CD4-positive, alpha-beta T cell (primary cell): ENCODE measurements around the gene ZBTB20. TPM values are rescaled to one million over a fixed set of nuclear protein-coding genes. Genes with fewer than 3 reads are reported as not detected.

ENCODE experiments used
- ATAC-seq: fragments of 200-7000 bp; cut with Tn5 transposase; one replicate; pipeline ENCODE4 v1.10.0; 2022; ENCODE audit warnings: mild to moderate bottlenecking; ENCODE audit not compliant: poor library complexity
- CTCF ChIA-PET: fragments of 350-600 bp; sonication (Branson Sonifier 250); formaldehyde crosslinking; loops from one replicate; lab custom pipeline; 2021; ENCODE audit warnings: antibody characterized with exemption, inconsistent platforms; lab: Charles Lee
- POLR2A ChIA-PET: fragments of 350-600 bp; sonication (Branson Sonifier 250); formaldehyde crosslinking; loops from one replicate; lab custom pipeline; 2021; ENCODE audit warnings: antibody characterized with exemption, inconsistent platforms; lab: Charles Lee
- DNase-seq, 14 experiments: peaks; one replicate each; pipeline ENCODE4 v3.0.0-alpha.2; 2013 to 2020; ENCODE audit warnings: mixed read lengths in 2 of 14
- H3K27ac ChIP-seq, 2 donors: one replicate each; pipeline versions ENCODE4 v1.5.1 to v1.7.0; 2013; ENCODE audit warnings: low read length in 2 of 2, low read depth in 1 of 2, mild to moderate bottlenecking in 1 of 2
- H3K27me3 ChIP-seq, 2 experiments: 1 replicate in 1 of 2; 2 replicates in 1 of 2; pipeline versions ENCODE4 v1.6.1 to v1.7.0; 2013; ENCODE audit warnings: low read length in 2 of 2, control low read depth in 1 of 2, mild to moderate bottlenecking in 1 of 2, moderate library complexity in 1 of 2; ENCODE audit not compliant: insufficient read depth in 2 of 2, control insufficient read depth in 1 of 2
- H3K36me3 ChIP-seq: one replicate; pipeline ENCODE4 v1.6.1; 2013; ENCODE audit warnings: low read length, control low read depth; ENCODE audit not compliant: insufficient read depth
- H3K4me1 ChIP-seq: one replicate; pipeline ENCODE4 v1.6.1; 2013; ENCODE audit warnings: low read length, control low read depth; ENCODE audit not compliant: insufficient read depth
- H3K4me3 ChIP-seq: one replicate; pipeline ENCODE4 v1.5.1; 2013; ENCODE audit warnings: mild to moderate bottlenecking, low read length, moderate library complexity
- H3K9me3 ChIP-seq, 2 experiments: 1 replicate in 1 of 2; 2 replicates in 1 of 2; pipeline versions ENCODE4 v1.6.1 to v1.7.0; 2013; ENCODE audit warnings: low read length in 2 of 2, mild to moderate bottlenecking in 2 of 2, control low read depth in 1 of 2, moderate library complexity in 1 of 2; ENCODE audit not compliant: control insufficient read depth in 1 of 2, insufficient read depth in 1 of 2
- H3K27ac Mint-ChIP-seq: one replicate; pipeline ENCODE4 v1.8.0; 2020; ENCODE audit warnings: mixed read lengths
- H3K27me3 Mint-ChIP-seq: one replicate; pipeline ENCODE4 v1.8.0; 2021; ENCODE audit warnings: mixed read lengths
- H3K36me3 Mint-ChIP-seq: one replicate; pipeline ENCODE4 v1.8.0; 2021; ENCODE audit warnings: low read depth, mixed read lengths
- H3K4me1 Mint-ChIP-seq: one replicate; pipeline ENCODE4 v1.8.0; 2021; ENCODE audit warnings: low read depth, mixed read lengths
- H3K4me3 Mint-ChIP-seq: one replicate; pipeline ENCODE4 v1.8.0; 2020; ENCODE audit warnings: mild to moderate bottlenecking, mixed read lengths
- H3K9me3 Mint-ChIP-seq: one replicate; pipeline ENCODE4 v1.8.0; 2020; ENCODE audit warnings: mixed read lengths
- intact Hi-C, 2 experiments: fragments of 100-400 bp; cut with DNase I in 1 of 2; cut with micrococcal nuclease in 1 of 2; formaldehyde crosslinking; loops; one replicate each; pipeline versions ENCODE4 v1.15.1 to v1.9.0; 2023 to 2025; cut with DNase I, micrococcal nuclease
- total RNA-seq, 174 experiments: library from RNA in 2 of 174; stranded (reverse) in 2 of 174; gene quantifications; one replicate each; pipeline ENCODE4 v1.2.3 and lab custom pipeline; 2021 to 2026
- TF ChIP-seq, protein P1 (sequence below): fragments of 200-600 bp; IDR thresholded peaks from one replicate; pipeline ENCODE4 v1.8.0; 2022; ENCODE audit warnings: antibody characterized with exemption, mild to moderate bottlenecking

The ZBTB20 gene
- total RNA-seq, 2 experiments from 2014 or later, result 41.6 to 47.4 TPM

DNA sequence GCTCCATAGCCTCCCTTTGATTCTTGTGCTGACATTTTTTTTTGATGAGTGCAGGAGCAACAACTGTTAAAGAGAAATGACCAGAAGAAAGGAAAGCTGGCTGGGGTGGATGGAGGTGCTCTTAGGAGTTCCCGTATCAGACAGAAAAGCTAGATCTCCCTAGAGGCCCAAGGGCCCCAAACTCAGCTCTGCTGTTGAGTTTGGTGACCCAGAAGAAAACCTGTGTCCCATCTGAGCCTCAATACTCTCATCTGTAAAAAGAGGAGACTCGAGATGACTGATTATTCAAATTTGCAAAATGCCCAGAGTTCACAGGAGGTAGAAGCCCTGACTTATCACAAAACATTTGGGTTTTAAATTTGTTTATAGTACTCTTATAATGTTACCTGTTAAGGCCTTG is 710.9 kb downstream of the ZBTB20 start:
- intact Hi-C loops, result no loop called here
- no peak overlapping the region for H3K4me3 ChIP-seq
- H3K36me3 ChIP-seq, result no peaks in the 10 kb centered on the region
- no peaks in the 10 kb centered on the region for H3K27me3 ChIP-seq
- DNase-seq (no peak), ATAC-seq (no peak)
- Mint-ChIP-seq H3K36me3 (no peaks in the 10 kb centered on the region), H3K4me3 (no peak overlapping the region), H3K27me3 (no peaks in the 10 kb centered on the region), H3K4me1 (no peaks in the 10 kb centered on the region), H3K27ac (no peak overlapping the region), H3K9me3 (no peaks in the 10 kb centered on the region)
- H3K9me3 ChIP-seq, result no peaks in the 10 kb centered on the region
- H3K4me1 ChIP-seq, result no peaks in the 10 kb centered on the region
- ChIA-PET POLR2A (no interaction called here), CTCF (no interaction called here)
- TF ChIP-seq, protein P1, sequence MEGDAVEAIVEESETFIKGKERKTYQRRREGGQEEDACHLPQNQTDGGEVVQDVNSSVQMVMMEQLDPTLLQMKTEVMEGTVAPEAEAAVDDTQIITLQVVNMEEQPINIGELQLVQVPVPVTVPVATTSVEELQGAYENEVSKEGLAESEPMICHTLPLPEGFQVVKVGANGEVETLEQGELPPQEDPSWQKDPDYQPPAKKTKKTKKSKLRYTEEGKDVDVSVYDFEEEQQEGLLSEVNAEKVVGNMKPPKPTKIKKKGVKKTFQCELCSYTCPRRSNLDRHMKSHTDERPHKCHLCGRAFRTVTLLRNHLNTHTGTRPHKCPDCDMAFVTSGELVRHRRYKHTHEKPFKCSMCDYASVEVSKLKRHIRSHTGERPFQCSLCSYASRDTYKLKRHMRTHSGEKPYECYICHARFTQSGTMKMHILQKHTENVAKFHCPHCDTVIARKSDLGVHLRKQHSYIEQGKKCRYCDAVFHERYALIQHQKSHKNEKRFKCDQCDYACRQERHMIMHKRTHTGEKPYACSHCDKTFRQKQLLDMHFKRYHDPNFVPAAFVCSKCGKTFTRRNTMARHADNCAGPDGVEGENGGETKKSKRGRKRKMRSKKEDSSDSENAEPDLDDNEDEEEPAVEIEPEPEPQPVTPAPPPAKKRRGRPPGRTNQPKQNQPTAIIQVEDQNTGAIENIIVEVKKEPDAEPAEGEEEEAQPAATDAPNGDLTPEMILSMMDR, result no peak
- H3K27ac ChIP-seq, result no peak overlapping the region

DNA sequence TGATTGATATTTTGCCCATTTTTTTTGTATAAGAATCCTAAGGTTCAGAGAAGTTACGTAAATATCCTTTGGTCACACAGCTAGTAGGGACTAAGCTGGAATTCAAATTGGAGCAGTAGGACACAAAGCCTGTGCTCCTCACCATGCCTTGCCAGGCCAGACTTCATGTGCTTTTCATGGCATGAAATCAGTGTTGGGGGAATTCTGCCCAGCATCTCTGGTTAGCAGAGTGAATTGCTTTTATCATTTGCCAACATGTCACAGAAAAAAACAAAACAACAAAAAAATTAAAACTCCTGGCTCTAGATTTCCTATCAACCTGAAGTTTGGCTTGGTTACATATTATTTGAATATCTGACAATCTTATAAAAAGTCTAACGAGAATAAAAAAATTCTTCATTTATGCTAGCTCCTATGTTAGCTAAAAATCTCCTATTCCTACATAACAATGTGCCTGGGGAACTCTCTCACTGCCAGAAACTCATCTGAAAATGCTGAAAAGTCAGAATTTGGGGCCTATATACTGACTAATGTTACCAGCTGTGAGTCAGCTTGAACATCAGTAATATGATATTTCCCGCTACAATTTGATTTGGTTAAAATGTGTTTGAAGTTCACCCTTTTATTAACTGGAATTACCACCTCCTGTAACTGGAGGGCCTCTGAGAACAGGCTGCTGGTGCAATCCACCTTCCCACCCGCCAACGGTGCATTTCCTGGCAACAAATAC is 711.5 kb downstream of the ZBTB20 start:
- H3K4me3 Mint-ChIP-seq, result no peak overlapping the region
- CTCF ChIA-PET, result no interaction called here
- TF ChIP-seq, protein P1, result no peak
- no peaks in the 10 kb centered on the region for H3K9me3 Mint-ChIP-seq
- Histone ChIP-seq H3K27me3 (no peaks in the 10 kb centered on the region), H3K4me3 (no peak overlapping the region), H3K4me1 (no peaks in the 10 kb centered on the region), H3K9me3 (no peaks in the 10 kb centered on the region), H3K36me3 (no peaks in the 10 kb centered on the region), H3K27ac (no peak overlapping the region)
- no peaks in the 10 kb centered on the region for H3K4me1 Mint-ChIP-seq
- no peaks in the 10 kb centered on the region for H3K27me3 Mint-ChIP-seq
- no peak for DNase-seq
- no peak for ATAC-seq
- H3K36me3 Mint-ChIP-seq, result no peaks in the 10 kb centered on the region
- intact Hi-C loops, result no loop called here
- POLR2A ChIA-PET, result no interaction called here
- no peak overlapping the region for H3K27ac Mint-ChIP-seq

DNA sequence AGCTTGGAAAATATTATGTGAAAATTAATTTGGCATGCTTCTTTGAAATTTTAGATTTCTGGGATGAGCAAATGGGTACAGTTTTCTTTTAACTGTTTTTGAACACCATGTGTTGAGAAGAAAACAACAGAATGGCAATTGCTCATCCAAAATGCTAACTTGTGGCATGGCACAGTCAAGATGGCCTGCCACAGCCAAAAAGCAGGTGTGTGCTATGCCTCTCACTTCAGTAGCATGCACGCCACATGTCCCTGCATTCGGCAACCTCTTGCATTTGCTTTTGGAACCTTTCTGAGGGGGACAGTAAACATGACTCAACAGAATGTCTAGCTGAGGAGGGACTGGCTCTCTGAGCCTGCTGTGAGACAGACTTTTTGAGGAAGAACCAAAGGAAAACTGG is 714.8 kb downstream of the ZBTB20 start:
- intact Hi-C loops, result no loop called here
- no peaks in the 10 kb centered on the region for H3K4me1 ChIP-seq
- Mint-ChIP-seq H3K4me1 (no peaks in the 10 kb centered on the region), H3K4me3 (no peak overlapping the region), H3K36me3 (no peaks in the 10 kb centered on the region), H3K27me3 (no peaks in the 10 kb centered on the region), H3K27ac (no peak overlapping the region), H3K9me3 (no peaks in the 10 kb centered on the region)
- no peak overlapping the region for H3K27ac ChIP-seq
- H3K9me3 ChIP-seq, result no peaks in the 10 kb centered on the region
- no peaks in the 10 kb centered on the region for H3K27me3 ChIP-seq
- no peak overlapping the region for H3K4me3 ChIP-seq
- ChIA-PET POLR2A (no interaction called here), CTCF (no interaction called here)
- ATAC-seq (no peak), DNase-seq (no peak)
- TF ChIP-seq, protein P1, result no peak
- no peaks in the 10 kb centered on the region for H3K36me3 ChIP-seq
